GM12878 (cell line): Measurements from ENCODE around the gene NRP1. TPM values are rescaled to one million over a fixed set of nuclear protein-coding genes. Genes with fewer than 3 reads are reported as not detected.

Source experiments
- ATAC-seq: fragments of 200-7000 bp; cut with Tn5 transposase; 3 replicates; pipeline ENCODE4 v1.9.1; 2020; ENCODE audit warnings: mild to moderate bottlenecking, moderate library complexity
- BruUV-seq: library from RNA; stranded (reverse); fragments of 400-500 nt; replicated peaks from 2 replicates; lab custom pipeline; 2021; lab: Mats Ljungman, UMichigan
- CTCF ChIA-PET: fragments of 300-600 bp; sonication (Branson Sonifier 250); formaldehyde crosslinking; extraction: SDS; loops from one replicate; lab custom pipeline; 2021; ENCODE audit warnings: inconsistent platforms; lab: Yijun Ruan, JAX
- POLR2A ChIA-PET: fragments of 350-600 bp; formaldehyde crosslinking; extraction: SDS; loops from one replicate; lab custom pipeline; 2021; ENCODE audit warnings: inconsistent platforms; lab: Charles Lee
- RAD21 ChIA-PET: fragments of 300-600 bp; sonication (Branson Sonifier 250); formaldehyde crosslinking; loops from one replicate; lab custom pipeline; 2023; ENCODE audit warnings: antibody characterized with exemption; ENCODE audit not compliant: unreplicated experiment; lab: Charles Lee
- SMC1A ChIA-PET: fragments of 300-600 bp; sonication (Branson Sonifier 250); formaldehyde crosslinking; loops from one replicate; lab custom pipeline; 2023; ENCODE audit not compliant: unreplicated experiment, uncharacterized antibody; lab: Charles Lee
- DNase-seq: peaks from one replicate; pipeline ENCODE4 v3.0.0-alpha.2; 2011; ENCODE audit warnings: low read depth, low spot score
- FAIRE-seq: peaks from 3 replicates; lab custom pipeline; 2011; peaks lifted over from hg19 to GRCh38; lab: Jason Lieb, UNC
- H2AFZ ChIP-seq: 2 replicates; pipeline ENCODE4 v1.6.0; 2011; ENCODE audit warnings: low read depth, low read length, control low read depth; ENCODE audit not compliant: control insufficient read depth
- H3K27ac ChIP-seq: 2 replicates; pipeline ENCODE4 v1.5.1; 2011; ENCODE audit warnings: control low read depth; ENCODE audit not compliant: control insufficient read depth, insufficient read depth
- H3K27me3 ChIP-seq, 2 experiments: replicated peaks in 1 of 2; 2 replicates each; pipeline versions ENCODE4 v1.6.0 to v1.6.1; 2011; ENCODE audit warnings: low read length in 1 of 2; ENCODE audit not compliant: control insufficient read depth in 2 of 2, insufficient read depth in 2 of 2
- H3K36me3 ChIP-seq, 2 experiments: 2 replicates each; pipeline ENCODE4 v1.5.1; 2011; ENCODE audit warnings: low read length in 1 of 2; ENCODE audit not compliant: control insufficient read depth in 2 of 2, insufficient read depth in 2 of 2
- H3K4me1 ChIP-seq: 2 replicates; pipeline ENCODE4 v1.6.1; 2011; ENCODE audit warnings: mild to moderate bottlenecking, low read length, moderate library complexity, mixed read lengths; ENCODE audit not compliant: control insufficient read depth, insufficient read depth
- H3K4me2 ChIP-seq: 2 replicates; pipeline ENCODE4 v1.6.0; 2011; ENCODE audit warnings: control low read depth; ENCODE audit not compliant: control insufficient read depth, insufficient read depth
- H3K4me3 ChIP-seq: fragments of 200-600 bp; sonication (generic); 2 replicates; pipeline ENCODE4 v1.5.1; 2016
- H3K79me2 ChIP-seq: 2 replicates; pipeline ENCODE4 v1.6.0; 2011; ENCODE audit warnings: low read length; ENCODE audit not compliant: control insufficient read depth, insufficient read depth
- H3K9ac ChIP-seq: 2 replicates; pipeline ENCODE4 v1.8.0; 2011; ENCODE audit warnings: low read length, control low read depth, mixed read lengths; ENCODE audit not compliant: control insufficient read depth, insufficient read depth
- H3K9me3 ChIP-seq: replicated peaks from 3 replicates; pipeline ENCODE4 v1.5.1; 2011; ENCODE audit warnings: mild to moderate bottlenecking, low read length; ENCODE audit not compliant: control insufficient read depth, insufficient read depth
- H4K20me1 ChIP-seq: 2 replicates; pipeline ENCODE4 v1.6.0; 2011; ENCODE audit not compliant: control insufficient read depth, insufficient read depth
- EP300 ChIP-seq, 2 experiments: fragments of 150-350 bp in 1 of 2; IDR thresholded peaks; 2 replicates each; pipeline ENCODE4 v1.6.1; 2011 to 2012; ENCODE audit warnings: low read depth in 2 of 2, low read length in 2 of 2, borderline replicate concordance in 1 of 2, improper control_type of control experiment in 1 of 2, inconsistent platforms in 1 of 2; ENCODE audit not compliant: control insufficient read depth in 1 of 2
- MTA3 ChIP-seq: IDR thresholded peaks from 2 replicates; pipeline ENCODE4 v1.6.1; 2012; ENCODE audit warnings: low read length, inconsistent platforms, borderline replicate concordance
- NFIC ChIP-seq: IDR thresholded peaks from 2 replicates; pipeline ENCODE4 v1.6.1; 2012; ENCODE audit warnings: low read depth, mild to moderate bottlenecking, inconsistent platforms, low read length, moderate library complexity
- NFYB ChIP-seq: IDR thresholded peaks from 2 replicates; pipeline ENCODE4 v1.6.1; 2011; ENCODE audit warnings: low read depth, mild to moderate bottlenecking, low read length, improper control_type of control experiment, moderate library complexity; ENCODE audit not compliant: insufficient read depth
- ZNF24 ChIP-seq: fragments of 450-650 bp; IDR thresholded peaks from 2 replicates; pipeline ENCODE4 v1.6.1; 2017; ENCODE audit warnings: antibody characterized with exemption, mild to moderate bottlenecking
- ZZZ3 ChIP-seq: IDR thresholded peaks from 2 replicates; pipeline ENCODE4 v1.6.1; 2011; ENCODE audit warnings: low read depth; ENCODE audit not compliant: control insufficient read depth, insufficient read length
- WGBS: methylation state at CpG from one replicate; pipeline ENCODE4 v1.1.6; 2016; ENCODE audit warnings: low lambda C conversion rate; ENCODE audit not compliant: insufficient replicate concordance, insufficient coverage; ENCODE audit errors: missing lambda C conversion rate; 5-methylcytosine and 5-hydroxymethylcytosine counted together
- in situ Hi-C: fragments of 300-500 bp; cut with MboI; formaldehyde crosslinking; loops from 9 replicates; pipeline ENCODE4 v1.14.3; 2018; ENCODE audit warnings: mixed read lengths
- intact Hi-C: fragments of 100-400 bp; cut with micrococcal nuclease; formaldehyde crosslinking; loops from one replicate; pipeline ENCODE4 v1.14.2; 2022; ENCODE audit not compliant: unreplicated experiment
- polyA plus RNA-seq, 11 experiments: library from polyadenylated mRNA; depleted of rRNA in 4 of 11; unstranded in 6 of 11; stranded (reverse) in 5 of 11; fragments of >200 nt; fragmentation: Nextera tagmentation in 4 of 11; fragmentation: Illumina TruSeq in 1 of 11; extraction: Ambion mirVana in 4 of 11; extraction: Trizol in 1 of 11; gene quantifications; 1 replicate in 1 of 11; 2 replicates in 10 of 11; pipeline versions ENCODE4 v1.2.1 to v1.2.3, GENCODE V29; 2011 to 2016; ENCODE audit warnings: inconsistent platforms in 2 of 11, missing spikeins in 2 of 11, low read depth in 1 of 11
- total RNA-seq, 4 experiments: library from RNA; depleted of rRNA in 3 of 4; stranded (reverse); fragments of >200 nt in 3 of 4; fragmentation: Illumina TruSeq in 1 of 4; extraction: Trizol in 1 of 4; gene quantifications; 2 replicates each; pipeline versions ENCODE4 v1.2.1 to v1.2.3, GENCODE V29; 2013 to 2021
- TF ChIP-seq, protein P1 (sequence below): fragments of 450-650 bp; IDR thresholded peaks from 2 replicates; pipeline ENCODE4 v1.6.1; 2017; ENCODE audit warnings: mild to moderate bottlenecking, moderate library complexity

Gene NRP1
- total and polyA plus RNA-seq, 10 of the 15 experiments (the other 5 are each of a cell fraction or from before 2014, with no cell fraction given): 0.11 to 12.1 (median 0.52) TPM

DNA sequence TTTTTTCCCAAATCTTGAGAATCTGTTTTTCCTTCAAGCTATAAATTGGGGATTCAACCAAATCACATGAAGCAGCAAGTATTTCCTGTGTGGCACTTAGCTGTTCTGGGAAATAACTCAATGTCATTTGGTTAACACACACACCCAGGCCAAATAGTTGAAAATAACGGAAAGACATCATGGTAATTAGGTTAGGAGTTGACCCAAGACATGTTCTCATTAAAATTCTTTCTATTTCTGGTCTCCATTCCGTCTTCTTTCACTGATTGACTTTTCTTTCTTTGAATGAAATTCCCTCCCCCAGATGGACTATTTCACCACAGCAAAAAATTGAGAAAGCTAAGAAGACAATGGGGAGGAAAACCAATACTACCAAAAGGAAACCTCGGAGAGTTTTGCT lies 30.5 kb downstream of the NRP1 start:
- ChIA-PET RAD21 (interaction anchor here (1.8 kb wide), 1 partner anchor 111 kb away, joined by 4 read pairs; no protein-coding TSS in a partner anchor), SMC1A (interaction anchor here (1.8 to 3.8 kb wide), 2 partner anchors 9 to 14 kb away, joined by 3 to 10 read pairs; no protein-coding TSS in a partner anchor), POLR2A (no interaction called here), CTCF (interaction anchor here (0.6 to 1.1 kb wide), 3 partner anchors 10 to 1404 kb away, joined by 3 read pairs; no protein-coding TSS in a partner anchor)
- H3K4me2 ChIP-seq: no peak overlapping the region
- H3K36me3 ChIP-seq: no peaks in the 10 kb centered on the region
- no peak for TF ChIP-seq NFIC
- TF ChIP-seq EP300 (IDR thresholded peaks at IDR 0.05; ENCODE audit: borderline replicate concordance in 1 of 2, control insufficient read depth in 1 of 2, low read depth in 2 of 2, low read length in 2 of 2): no peak
- no peak for TF ChIP-seq ZZZ3
- no peak for TF ChIP-seq ZNF24
- TF ChIP-seq, protein P1, sequence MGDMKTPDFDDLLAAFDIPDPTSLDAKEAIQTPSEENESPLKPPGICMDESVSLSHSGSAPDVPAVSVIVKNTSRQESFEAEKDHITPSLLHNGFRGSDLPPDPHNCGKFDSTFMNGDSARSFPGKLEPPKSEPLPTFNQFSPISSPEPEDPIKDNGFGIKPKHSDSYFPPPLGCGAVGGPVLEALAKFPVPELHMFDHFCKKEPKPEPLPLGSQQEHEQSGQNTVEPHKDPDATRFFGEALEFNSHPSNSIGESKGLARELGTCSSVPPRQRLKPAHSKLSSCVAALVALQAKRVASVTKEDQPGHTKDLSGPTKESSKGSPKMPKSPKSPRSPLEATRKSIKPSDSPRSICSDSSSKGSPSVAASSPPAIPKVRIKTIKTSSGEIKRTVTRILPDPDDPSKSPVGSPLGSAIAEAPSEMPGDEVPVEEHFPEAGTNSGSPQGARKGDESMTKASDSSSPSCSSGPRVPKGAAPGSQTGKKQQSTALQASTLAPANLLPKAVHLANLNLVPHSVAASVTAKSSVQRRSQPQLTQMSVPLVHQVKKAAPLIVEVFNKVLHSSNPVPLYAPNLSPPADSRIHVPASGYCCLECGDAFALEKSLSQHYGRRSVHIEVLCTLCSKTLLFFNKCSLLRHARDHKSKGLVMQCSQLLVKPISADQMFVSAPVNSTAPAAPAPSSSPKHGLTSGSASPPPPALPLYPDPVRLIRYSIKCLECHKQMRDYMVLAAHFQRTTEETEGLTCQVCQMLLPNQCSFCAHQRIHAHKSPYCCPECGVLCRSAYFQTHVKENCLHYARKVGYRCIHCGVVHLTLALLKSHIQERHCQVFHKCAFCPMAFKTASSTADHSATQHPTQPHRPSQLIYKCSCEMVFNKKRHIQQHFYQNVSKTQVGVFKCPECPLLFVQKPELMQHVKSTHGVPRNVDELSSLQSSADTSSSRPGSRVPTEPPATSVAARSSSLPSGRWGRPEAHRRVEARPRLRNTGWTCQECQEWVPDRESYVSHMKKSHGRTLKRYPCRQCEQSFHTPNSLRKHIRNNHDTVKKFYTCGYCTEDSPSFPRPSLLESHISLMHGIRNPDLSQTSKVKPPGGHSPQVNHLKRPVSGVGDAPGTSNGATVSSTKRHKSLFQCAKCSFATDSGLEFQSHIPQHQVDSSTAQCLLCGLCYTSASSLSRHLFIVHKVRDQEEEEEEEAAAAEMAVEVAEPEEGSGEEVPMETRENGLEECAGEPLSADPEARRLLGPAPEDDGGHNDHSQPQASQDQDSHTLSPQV: no peak
- no peak for TF ChIP-seq MTA3
- no peak for TF ChIP-seq NFYB
- DNase-seq (no peak), ATAC-seq (no peak), FAIRE-seq (no peak)
- WGBS: 0% methylated on average over 3 of the region's 3 CpGs
- no peaks in the 10 kb centered on the region for H3K79me2 ChIP-seq
- in situ Hi-C loops: no loop called here
- no TSS peak for BruUV-seq
- intact Hi-C loops: no loop called here
- H3K4me3 ChIP-seq: no peak overlapping the region
- H2AFZ ChIP-seq: no peak overlapping the region
- H3K9ac ChIP-seq: no peak overlapping the region
- no peaks in the 10 kb centered on the region; the same call in 1 of the 2 replicates for H4K20me1 ChIP-seq
- H3K9me3 ChIP-seq: no peaks in the 10 kb centered on the region; the same call in 2 of the 3 replicates
- H3K4me1 ChIP-seq: no peaks in the 10 kb centered on the region
- H3K27ac ChIP-seq: no peak overlapping the region
- H3K27me3 ChIP-seq: no peaks in the 10 kb centered on the region; a peak in 1 of 4 replicates
